HEK293 (cell line): Measurements from ENCODE around the gene PDE3A.

Source experiments
- CTCF ChIP-seq: fragments of 450-650 bp; formaldehyde crosslinking; IDR thresholded peaks from 2 replicates; pipeline ENCODE4 v1.5.1; 2016; ENCODE audit warnings: missing biosample characterization, missing genetic modification characterization
- GLI2 ChIP-seq: fragments of 450-650 bp; formaldehyde crosslinking; IDR thresholded peaks from 2 replicates; pipeline ENCODE4; 2017; ENCODE audit warnings: missing biosample characterization, missing genetic modification characterization, low read depth, borderline replicate concordance
- GLIS1 ChIP-seq: fragments of 450-650 bp; formaldehyde crosslinking; IDR thresholded peaks from 2 replicates; pipeline ENCODE4 v1.5.1; 2016; ENCODE audit warnings: missing biosample characterization, missing genetic modification characterization
- ZBTB48 ChIP-seq: fragments of 450-650 bp; formaldehyde crosslinking; IDR thresholded peaks from 2 replicates; pipeline ENCODE4 v1.5.1; 2016; ENCODE audit warnings: missing biosample characterization, missing genetic modification characterization
- ZBTB7A ChIP-seq: fragments of 450-650 bp; formaldehyde crosslinking; IDR thresholded peaks from 2 replicates; pipeline ENCODE4 v1.5.1; 2016; ENCODE audit warnings: low read depth, missing biosample characterization, missing genetic modification characterization
- ZBTB8A ChIP-seq: fragments of 450-650 bp; formaldehyde crosslinking; IDR thresholded peaks from 2 replicates; pipeline ENCODE4 v1.5.1; 2016; ENCODE audit warnings: missing biosample characterization, missing genetic modification characterization
- ZNF16 ChIP-seq: fragments of 450-650 bp; formaldehyde crosslinking; IDR thresholded peaks from 2 replicates; pipeline ENCODE4 v1.5.1; 2016; ENCODE audit warnings: low read depth, missing biosample characterization, missing genetic modification characterization
- ZNF239 ChIP-seq: fragments of 450-650 bp; formaldehyde crosslinking; IDR thresholded peaks from 2 replicates; pipeline ENCODE4 v1.5.1; 2016; ENCODE audit warnings: missing biosample characterization, missing genetic modification characterization

GRCh38 chr12:20410734-20411133 is 42.4 kb downstream of the PDE3A start:
- no peak for TF ChIP-seq CTCF (tag by site-specific recombination)
- no peak for TF ChIP-seq ZBTB7A (tag by site-specific recombination)
- TF ChIP-seq ZNF16 (tag by site-specific recombination): no peak
- TF ChIP-seq ZBTB8A (tag by site-specific recombination): no peak
- no peak for TF ChIP-seq ZBTB48 (tag by site-specific recombination)
- TF ChIP-seq GLIS1 (tag by site-specific recombination): no peak
- TF ChIP-seq GLI2 (tag by site-specific recombination): no peak
- TF ChIP-seq ZNF239 (tag by site-specific recombination): no peak
